Astrocyte of the hippocampus (primary cell): Measurements from ENCODE around the gene SLC1A4.

Experiments used
- DNase-seq: peaks from one replicate; pipeline ENCODE4 v3.0.0; 2011; ENCODE audit warnings: low read depth, low spot score

Gene SLC1A4

GRCh38 chr2:65072181-65072970 is 83.2 kb downstream of the SLC1A4 start:
- DNase-seq: no peak
